Fibroblast of gingiva (primary cell): ENCODE data around the gene RASA3.

Experiments used
- DNase-seq: peaks from one replicate; pipeline ENCODE4 v3.0.0-alpha.2; 2011; ENCODE audit warnings: low read depth

RASA3 gene

GRCh38 chr13:114004420-114005205 lies 127.8 kb downstream of the RASA3 start:
- DNase-seq: no peak

GRCh38 chr13:114002771-114003321 lies 129.6 kb downstream of the RASA3 start:
- DNase-seq: no peak

DNA sequence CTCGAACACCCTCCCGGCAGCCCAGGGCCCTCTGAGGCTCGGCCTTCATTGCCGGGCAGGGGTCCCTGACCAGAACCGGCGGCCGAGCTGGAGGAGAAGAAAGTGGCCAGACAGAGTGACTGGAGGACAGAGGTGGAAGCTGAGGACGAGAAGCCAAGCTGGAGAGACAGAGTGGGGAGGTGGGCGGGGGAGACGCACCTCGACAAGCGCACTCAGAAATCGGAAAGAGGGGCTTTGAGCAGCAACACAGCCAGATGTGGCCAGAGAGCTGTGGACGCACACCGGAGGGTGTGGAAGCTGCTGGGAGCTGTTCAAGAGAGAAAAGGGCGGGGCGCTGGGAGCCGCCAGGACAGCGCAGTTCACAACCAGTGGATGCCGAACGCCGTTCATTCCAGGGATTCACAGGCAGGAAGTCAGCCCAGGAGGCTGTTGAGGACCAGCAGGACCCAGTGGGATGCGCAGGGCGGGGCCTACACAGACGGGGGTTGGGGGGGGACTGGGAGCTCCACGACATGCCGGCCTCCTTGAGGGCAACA lies 130.3 kb downstream of the RASA3 start:
- DNase-seq: no peak

- DNase-seq: no peak
Measured at GRCh38 chr13:114001331-114002008, 131.0 kb downstream of the RASA3 start.

GRCh38 chr13:114000151-114001040 lies 132.0 kb downstream of the RASA3 start:
- DNase-seq: no peak

GRCh38 chr13:113999618-113999910 lies 132.9 kb downstream of the RASA3 start:
- no peak for DNase-seq

- DNase-seq: no peak
Measured at GRCh38 chr13:113998781-113999617, 133.4 kb downstream of the RASA3 start.

DNA sequence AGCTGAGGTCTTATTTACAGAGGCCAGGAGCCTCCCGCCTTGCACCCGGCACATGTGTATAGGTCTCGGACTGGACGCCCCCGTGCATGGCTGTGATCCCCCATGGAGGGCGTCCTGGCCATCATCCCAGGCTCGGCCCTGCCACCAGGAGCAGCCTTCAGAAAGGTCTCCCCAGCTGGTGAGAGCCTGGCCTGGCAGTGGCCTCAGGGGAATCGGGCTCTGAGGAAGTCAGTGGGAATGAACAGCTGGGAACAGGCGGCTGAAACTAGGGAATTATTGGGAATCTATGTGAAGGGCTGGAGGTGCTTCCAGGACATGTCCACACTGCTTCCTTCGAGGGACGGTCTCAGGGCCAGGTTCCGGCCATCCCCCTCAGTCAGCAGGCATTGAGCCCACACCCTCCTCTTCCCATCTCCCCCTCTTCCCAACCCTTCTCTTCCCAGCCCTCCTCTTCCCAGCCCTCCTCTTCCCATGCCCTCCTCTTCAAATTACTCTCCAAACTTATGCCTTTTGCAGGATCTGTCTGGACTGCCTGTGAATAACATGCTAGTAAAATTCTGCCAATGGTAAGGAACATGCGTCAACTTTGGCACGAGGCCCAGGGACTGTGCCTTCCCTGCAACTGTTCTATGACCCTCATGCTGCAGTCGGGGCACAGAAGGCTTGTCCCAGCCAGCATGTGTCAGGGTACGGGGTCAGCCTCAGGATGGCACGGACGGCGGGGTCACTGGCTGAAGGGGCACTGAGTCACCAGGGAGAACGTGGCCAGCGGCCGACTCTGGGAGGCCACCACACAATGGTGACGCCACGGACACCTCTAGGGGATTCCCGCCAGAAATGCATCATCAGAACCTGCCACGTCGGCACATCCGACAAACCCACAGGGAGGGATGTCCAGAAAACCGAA lies 134.3 kb downstream of the RASA3 start:
- DNase-seq: peak; percentile 87

DNA sequence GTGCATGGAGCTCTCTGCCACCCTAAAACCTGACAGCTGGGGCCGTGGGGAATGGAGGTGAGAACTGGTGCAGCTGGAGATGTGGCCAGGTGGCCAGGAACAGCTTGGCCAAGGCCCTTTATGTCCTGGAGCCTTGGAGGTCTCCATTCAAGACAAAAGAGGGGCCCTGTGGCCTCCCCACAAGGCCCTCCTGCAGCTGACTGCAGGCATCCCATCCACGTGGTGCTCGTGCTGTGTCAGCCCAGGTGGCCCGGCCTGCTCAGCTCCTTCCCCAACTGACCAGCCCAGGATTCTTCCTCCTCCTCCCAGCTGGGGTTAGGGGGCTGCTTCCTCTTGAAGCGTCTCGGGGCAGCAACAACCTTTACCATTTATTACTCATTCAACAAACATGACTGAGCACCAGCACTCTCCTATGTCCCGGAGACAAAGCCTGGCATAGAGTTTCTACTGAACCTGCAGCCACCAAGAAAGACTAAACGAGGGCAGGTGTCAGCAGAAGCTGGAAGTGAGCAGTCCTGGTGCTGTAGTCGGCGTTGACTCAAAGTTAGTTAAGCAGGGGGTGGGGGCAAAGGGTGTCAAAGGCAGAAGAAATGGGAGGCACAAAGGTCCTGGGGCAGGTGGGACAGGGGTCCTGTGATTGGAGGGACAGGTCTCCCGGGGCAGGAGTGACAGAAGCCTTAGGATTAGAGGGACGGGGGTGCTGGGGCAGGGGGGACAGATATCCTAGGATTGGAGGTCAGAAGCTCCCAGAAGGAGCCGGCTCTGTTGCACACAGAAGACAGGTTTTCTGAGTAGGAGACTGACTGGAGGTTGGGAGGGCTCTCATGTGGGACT lies 135.3 kb downstream of the RASA3 start:
- DNase-seq: no peak

GRCh38 chr13:113996081-113996911 lies 136.1 kb downstream of the RASA3 start:
- no peak for DNase-seq

- DNase-seq: no peak
Measured at GRCh38 chr13:113995051-113995601, 137.3 kb downstream of the RASA3 start.

GRCh38 chr13:113992276-113993005 lies 140.0 kb downstream of the RASA3 start:
- no peak for DNase-seq

- DNase-seq: no peak
Measured at GRCh38 chr13:113991676-113992179, 140.7 kb downstream of the RASA3 start.

GRCh38 chr13:113991191-113991669 lies 141.2 kb downstream of the RASA3 start:
- peak; percentile 26 for DNase-seq

DNA sequence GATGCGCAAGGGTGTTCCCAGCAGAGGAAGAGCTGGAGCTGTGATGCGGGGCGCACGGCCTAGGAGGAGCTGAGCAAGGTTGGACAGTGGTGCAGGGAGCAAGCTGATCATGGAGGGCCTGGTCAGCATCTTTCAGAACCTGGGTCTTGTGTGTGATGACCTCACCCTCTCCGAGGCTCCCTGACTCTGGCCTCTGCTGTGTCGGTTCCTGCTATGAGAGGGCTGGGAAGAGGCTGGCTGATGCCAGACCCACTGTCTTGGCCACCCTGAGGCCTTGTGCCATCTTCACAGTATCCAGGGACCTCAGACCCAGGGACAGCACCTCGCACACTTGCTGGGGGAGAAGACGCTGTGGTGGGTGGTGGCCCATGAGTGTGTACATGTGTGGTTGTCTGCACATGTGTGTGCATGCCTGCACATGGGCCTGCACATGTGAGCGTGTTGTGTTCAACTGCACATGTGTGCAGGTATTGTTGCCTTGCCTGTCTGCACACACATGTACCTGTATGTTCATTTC lies 142.0 kb downstream of the RASA3 start:
- DNase-seq: no peak

GRCh38 chr13:113989585-113990300 lies 142.7 kb downstream of the RASA3 start:
- no peak for DNase-seq
